Uterus (tissue), 4 donors: ENCODE data around the gene ASCC2. TPM values are rescaled to one million over a fixed set of nuclear protein-coding genes. Genes with fewer than 3 reads are reported as not detected.

Experiments used
- DNase-seq, 2 donors: peaks; one replicate each; pipeline ENCODE4 v3.0.0-alpha.2; 2019 to 2020
- H3K27ac ChIP-seq, 2 donors: fragments of 200-600 bp; sonication (generic); 1 replicate in 1 of 2; 2 replicates in 1 of 2; pipeline ENCODE4 v1.5.1; 2016 to 2018
- H3K27me3 ChIP-seq, 2 donors: fragments of 200-600 bp; sonication (generic); one replicate each; pipeline ENCODE4 v1.5.1; 2018 to 2019; ENCODE audit warnings: control low read depth in 1 of 2
- H3K36me3 ChIP-seq, 2 donors: fragments of 200-600 bp; sonication (generic); one replicate each; pipeline ENCODE4 v1.5.1; 2019; ENCODE audit warnings: control low read depth in 1 of 2
- H3K4me1 ChIP-seq, 2 donors: fragments of 200-600 bp; sonication (generic); one replicate each; pipeline ENCODE4 v1.5.1; 2018 to 2019; ENCODE audit warnings: control low read depth in 1 of 2
- H3K4me3 ChIP-seq, 2 donors: fragments of 200-600 bp; sonication (generic); 1 replicate in 1 of 2; 2 replicates in 1 of 2; pipeline ENCODE4 v1.5.1; 2018 to 2019; ENCODE audit warnings: mild to moderate bottlenecking in 1 of 2
- H3K9me3 ChIP-seq, 2 donors: fragments of 200-600 bp; sonication (generic); one replicate each; pipeline ENCODE4 v1.5.1; 2019; ENCODE audit warnings: control low read depth in 1 of 2
- CTCF ChIP-seq, 4 experiments: fragments of 200-600 bp in 2 of 4; fragments of 450-650 bp in 2 of 4; sonication (generic) in 2 of 4; IDR thresholded peaks; one replicate each; pipeline ENCODE4 v1.5.1; 2016 to 2019; ENCODE audit warnings: antibody characterized with exemption in 4 of 4, mild to moderate bottlenecking in 2 of 4, moderate library complexity in 1 of 4
- POLR2A ChIP-seq, 2 donors: fragments of 450-650 bp; IDR thresholded peaks; one replicate each; pipeline ENCODE4 v1.6.1; 2016; ENCODE audit warnings: antibody characterized with exemption in 2 of 2, mild to moderate bottlenecking in 1 of 2, moderate library complexity in 1 of 2
- intact Hi-C: fragments of 100-400 bp; cut with DNase I; formaldehyde crosslinking; loops from one replicate; pipeline ENCODE4 v1.15.1; 2023; ENCODE audit warnings: low total_unique reads
- total RNA-seq, 4 donors: library from RNA; depleted of rRNA in 3 of 4; stranded (reverse); fragments of >200 nt in 3 of 4; gene quantifications; one replicate each; pipeline versions ENCODE4 v1.1.0 to v1.2.4, GENCODE V29; 2014 to 2023
- donor health status: DM: yes; HTN: yes; CAD: no.

The ASCC2 gene
- total RNA-seq, 4 donors from 2014 or later = 14.9 to 47.1 (median 24.3) TPM

- H3K27me3 ChIP-seq = no peaks in the 10 kb centered on the region
- no peak for DNase-seq
- no peaks in the 10 kb centered on the region for H3K9me3 ChIP-seq
- H3K4me1 ChIP-seq = no peaks in the 10 kb centered on the region
- H3K4me3 ChIP-seq = no peak overlapping the region
- intact Hi-C loops = no loop called here
- H3K27ac ChIP-seq = no peak overlapping the region
- TF ChIP-seq CTCF (IDR thresholded peaks at IDR 0.05) (no peak), POLR2A (IDR thresholded peaks at IDR 0.05) (no peak)
- H3K36me3 ChIP-seq = no peaks in the 10 kb centered on the region
Observed at GRCh38 chr22:29872989-29873388, 34.9 kb upstream of the ASCC2 start.

GRCh38 chr22:29872144-29872893 is 34.2 kb upstream of the ASCC2 start:
- Histone ChIP-seq H3K27me3 (no peaks in the 10 kb centered on the region), H3K4me1 (no peaks in the 10 kb centered on the region), H3K36me3 (no peaks in the 10 kb centered on the region), H3K9me3 (no peaks in the 10 kb centered on the region), H3K4me3 (no peak overlapping the region), H3K27ac (peak overlapping the region in 1 of 2 donors; percentile 44)
- intact Hi-C loops = no loop called here
- no peak for DNase-seq
- TF ChIP-seq CTCF (IDR thresholded peaks at IDR 0.05) (no peak), POLR2A (IDR thresholded peaks at IDR 0.05) (no peak)

GRCh38 chr22:29871684-29872083 is 33.6 kb upstream of the ASCC2 start:
- TF ChIP-seq POLR2A (IDR thresholded peaks at IDR 0.05) (no peak), CTCF (IDR thresholded peaks at IDR 0.05) (no peak)
- no peak overlapping the region for H3K4me3 ChIP-seq
- intact Hi-C loops = no loop called here
- no peaks in the 10 kb centered on the region for H3K9me3 ChIP-seq
- DNase-seq = peak; percentile 46 to 65
- no peaks in the 10 kb centered on the region for H3K27me3 ChIP-seq
- H3K4me1 ChIP-seq = no peaks in the 10 kb centered on the region
- H3K27ac ChIP-seq = peak overlapping the region in 1 of 2 donors; percentile 44
- H3K36me3 ChIP-seq = no peaks in the 10 kb centered on the region

GRCh38 chr22:29870574-29870973 is 32.5 kb upstream of the ASCC2 start:
- Histone ChIP-seq H3K36me3 (no peaks in the 10 kb centered on the region), H3K4me3 (no peak overlapping the region), H3K9me3 (no peaks in the 10 kb centered on the region), H3K27ac (no peak overlapping the region), H3K4me1 (no peaks in the 10 kb centered on the region), H3K27me3 (no peaks in the 10 kb centered on the region)
- DNase-seq = no peak
- intact Hi-C loops = no loop called here
- TF ChIP-seq CTCF (IDR thresholded peaks at IDR 0.05) (no peak), POLR2A (IDR thresholded peaks at IDR 0.05) (no peak)

GRCh38 chr22:29867851-29868250 is 29.8 kb upstream of the ASCC2 start:
- H3K4me3 ChIP-seq = no peak overlapping the region
- H3K9me3 ChIP-seq = no peaks in the 10 kb centered on the region
- H3K27me3 ChIP-seq = no peaks in the 10 kb centered on the region
- DNase-seq = no peak
- no peaks in the 10 kb centered on the region for H3K36me3 ChIP-seq
- H3K4me1 ChIP-seq = no peaks in the 10 kb centered on the region
- TF ChIP-seq CTCF (IDR thresholded peaks at IDR 0.05) (no peak), POLR2A (IDR thresholded peaks at IDR 0.05) (no peak)
- no peak overlapping the region for H3K27ac ChIP-seq
- intact Hi-C loops = no loop called here
